Activated naive CD4-positive, alpha-beta T cell treated with anti-CD3 and anti-CD28 coated beads, Interleukin-2, amount 50 U/mL, for 72 hours (primary cell): ENCODE measurements around the gene CBX7. TPM values are rescaled to one million over a fixed set of nuclear protein-coding genes. Genes with fewer than 3 reads are reported as not detected.
"Not testable (repeated sequence)": the region's sequence is repeated elsewhere in the genome, so short reads cannot be mapped to it uniquely, and the experiment has no call there.

Experiments
- ATAC-seq, 2 donors: fragments of 150-1000 bp; cut with Tn5 transposase; 2 replicates each; pipeline ENCODE4 v1.10.0; 2021; ENCODE audit warnings: mild to moderate bottlenecking in 2 of 2, moderate library complexity in 2 of 2
- DNase-seq, 2 donors: peaks; one replicate each; pipeline ENCODE4 v3.0.0; 2021 to 2022; ENCODE audit warnings: low spot score in 2 of 2
- H3K27ac Mint-ChIP-seq, 2 donors: one replicate each; pipeline ENCODE4 v1.8.0; 2022; ENCODE audit warnings: mild to moderate bottlenecking in 2 of 2, mixed read lengths in 2 of 2
- H3K36me3 Mint-ChIP-seq, 2 donors: one replicate each; pipeline ENCODE4 v1.8.0; 2022; ENCODE audit warnings: mixed read lengths in 2 of 2
- H3K9me3 Mint-ChIP-seq, 2 donors: one replicate each; pipeline ENCODE4 v1.8.0; 2022; ENCODE audit warnings: mixed read lengths in 2 of 2
- total RNA-seq, 2 donors: library from RNA; stranded (reverse); gene quantifications; one replicate each; pipeline ENCODE4 v1.2.3, GENCODE V29; 2022

CBX7 gene
- total RNA-seq, 2 donors from 2014 or later = 25.0 to 43.8 TPM

DNA sequence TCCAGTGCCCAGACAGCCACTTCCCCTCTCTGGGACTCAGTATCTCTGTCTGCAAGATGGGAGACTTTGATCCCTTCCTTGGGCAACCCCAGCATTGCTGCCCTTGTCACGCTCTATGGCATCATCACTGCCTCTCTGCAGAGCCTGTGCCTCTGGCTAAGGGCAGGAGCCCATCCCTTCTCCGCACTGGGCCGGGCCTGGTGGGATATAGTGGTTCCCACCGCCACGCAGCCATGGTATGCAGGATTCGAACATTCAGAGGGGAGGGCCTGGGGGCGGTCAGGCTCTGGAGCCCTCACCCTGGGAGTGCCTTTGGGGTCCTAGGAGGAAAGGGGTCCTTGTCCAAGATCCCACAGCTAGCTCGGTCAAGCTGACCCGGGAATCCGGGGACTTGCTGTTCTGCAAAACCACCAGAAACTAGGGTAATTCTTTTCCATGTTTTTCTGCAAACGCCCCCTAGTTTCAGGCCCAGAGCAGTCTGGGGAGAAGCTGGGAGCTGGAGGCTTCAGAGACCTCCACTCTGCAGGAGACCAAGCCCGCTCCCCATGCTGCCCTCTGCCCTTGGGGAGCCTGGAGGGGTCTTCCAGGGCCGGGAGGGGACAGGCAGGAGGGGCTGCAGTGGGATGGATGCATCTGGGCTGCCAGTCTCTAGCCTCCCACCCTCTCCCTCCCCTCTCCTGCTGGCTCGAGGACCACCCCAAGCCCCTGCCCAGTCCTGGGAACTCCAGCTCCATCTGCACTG is 24.4 kb upstream of the CBX7 start:
- H3K27ac Mint-ChIP-seq = no peak overlapping the region
- ATAC-seq (no peak), DNase-seq (no peak)
- H3K36me3 Mint-ChIP-seq = peaks cover 6% of the 10 kb centered on the region in 2 donors
- peaks cover under 1 to 4% of the 10 kb centered on the region in 2 donors for H3K9me3 Mint-ChIP-seq

- Mint-ChIP-seq H3K27ac (no peak overlapping the region), H3K36me3 (peaks cover 3 to 6% of the 10 kb centered on the region in 2 donors), H3K9me3 (peaks cover 0 to 4% of the 10 kb centered on the region in 2 donors)
- no peak for DNase-seq
- ATAC-seq = no peak
These were observed 23.7 kb upstream of the CBX7 start for GRCh38 chr22:39176143-39176713.

- DNase-seq = peak in 1 of 2 donors; percentile 50
- Mint-ChIP-seq H3K9me3 (peaks cover 0 to 1% of the 10 kb centered on the region in 2 donors), H3K36me3 (peaks cover 0 to under 1% of the 10 kb centered on the region in 2 donors), H3K27ac (no peak overlapping the region)
- ATAC-seq = no peak
These were observed 23.1 kb upstream of the CBX7 start for GRCh38 chr22:39175353-39176142.

- ATAC-seq (no peak), DNase-seq (peak; percentile 41 to 55)
- Mint-ChIP-seq H3K36me3 (no peaks in the 10 kb centered on the region), H3K27ac (peak overlapping the region; percentile 0 to 31), H3K9me3 (no peaks in the 10 kb centered on the region)
These were observed 22.2 kb upstream of the CBX7 start for GRCh38 chr22:39174498-39175352.

GRCh38 chr22:39173787-39174497 is 21.5 kb upstream of the CBX7 start:
- H3K9me3 Mint-ChIP-seq = no peaks in the 10 kb centered on the region
- ATAC-seq (peak; percentile 33 to 63), DNase-seq (peak in 1 of 2 donors; percentile 62)
- no peaks in the 10 kb centered on the region for H3K36me3 Mint-ChIP-seq
- H3K27ac Mint-ChIP-seq = peak overlapping the region; percentile 0 to 31

DNA sequence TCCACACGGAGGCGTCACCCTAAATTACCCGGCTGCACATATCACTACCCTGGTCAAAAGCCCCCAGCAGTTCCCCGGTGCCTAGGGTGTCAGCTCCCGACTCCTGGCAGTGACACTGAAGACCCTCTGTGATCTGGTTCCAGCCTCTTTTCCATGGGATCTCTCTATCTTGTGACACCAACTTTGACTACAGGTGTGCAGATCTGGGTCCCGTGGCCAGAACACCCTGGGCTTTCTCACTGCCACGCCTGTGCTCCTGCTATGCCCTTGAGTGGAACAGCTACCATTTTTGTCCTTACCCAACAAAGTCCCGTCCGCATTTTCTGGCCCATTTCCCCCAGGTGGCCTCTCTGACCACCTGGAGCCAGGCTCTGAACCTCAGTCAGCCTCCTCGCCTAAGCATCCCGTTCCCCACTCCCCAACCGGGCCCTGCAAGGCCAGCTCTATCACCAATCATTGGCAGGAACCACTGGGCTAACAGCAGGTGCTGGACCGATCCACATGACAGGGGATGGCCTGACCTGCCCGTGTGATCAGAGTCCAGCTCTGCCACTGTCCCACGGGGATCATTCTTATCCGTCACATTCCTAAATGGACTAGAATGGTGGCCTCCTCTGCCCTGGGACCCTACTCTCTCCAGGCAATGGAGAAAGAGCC is 20.7 kb upstream of the CBX7 start:
- H3K27ac Mint-ChIP-seq = peak overlapping the region; percentile 2 to 31

GRCh38 chr22:39172265-39173049 is 20.0 kb upstream of the CBX7 start:
- not testable (repeated sequence) for H3K9me3 Mint-ChIP-seq, ATAC-seq, H3K36me3 Mint-ChIP-seq, H3K27ac Mint-ChIP-seq
- peak in 1 of 2 donors; percentile 11 for DNase-seq

More for the DNA sequence above, 20.7 kb upstream of the CBX7 start:
- no peak for ATAC-seq
- peak in 1 of 2 donors; percentile 45 for DNase-seq
- Mint-ChIP-seq H3K36me3 (no peaks in the 10 kb centered on the region), H3K9me3 (no peaks in the 10 kb centered on the region)

DNA sequence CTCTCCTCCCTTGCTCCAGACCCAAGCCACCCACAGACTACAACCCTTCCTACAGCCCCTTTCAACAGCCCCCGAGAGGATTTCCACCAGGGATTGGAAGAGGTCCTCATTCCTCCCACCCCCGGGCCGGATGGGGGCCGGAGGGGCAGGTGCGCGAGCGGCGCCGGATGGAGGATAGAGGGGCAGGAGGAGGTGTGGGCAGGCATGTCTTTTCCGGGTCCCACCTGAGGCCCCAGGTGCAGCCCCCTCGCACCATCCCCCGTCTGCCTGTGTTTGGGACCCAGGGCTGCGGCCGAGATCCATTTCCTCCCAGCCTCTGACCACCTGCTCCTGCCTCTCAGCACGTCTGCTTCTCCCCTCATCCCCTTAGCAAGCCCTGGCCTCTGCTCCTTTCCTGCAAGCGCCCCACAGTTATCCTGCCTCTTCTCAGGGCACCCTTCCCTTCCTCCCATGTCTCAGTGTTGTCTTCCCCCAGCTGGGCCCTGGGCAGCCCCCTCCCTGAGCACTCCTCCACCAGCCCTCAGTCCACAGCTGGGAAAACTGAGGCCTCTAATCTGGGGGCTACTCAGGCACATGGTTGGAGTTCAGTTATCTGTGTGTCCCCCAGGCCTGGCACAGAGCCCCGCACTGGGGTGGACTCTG is 19.3 kb upstream of the CBX7 start:
- H3K9me3 Mint-ChIP-seq = no peaks in the 10 kb centered on the region
- no peak overlapping the region for H3K27ac Mint-ChIP-seq
- ATAC-seq = no peak
- H3K36me3 Mint-ChIP-seq = no peaks in the 10 kb centered on the region
- peak in 1 of 2 donors; percentile 53 for DNase-seq

DNA sequence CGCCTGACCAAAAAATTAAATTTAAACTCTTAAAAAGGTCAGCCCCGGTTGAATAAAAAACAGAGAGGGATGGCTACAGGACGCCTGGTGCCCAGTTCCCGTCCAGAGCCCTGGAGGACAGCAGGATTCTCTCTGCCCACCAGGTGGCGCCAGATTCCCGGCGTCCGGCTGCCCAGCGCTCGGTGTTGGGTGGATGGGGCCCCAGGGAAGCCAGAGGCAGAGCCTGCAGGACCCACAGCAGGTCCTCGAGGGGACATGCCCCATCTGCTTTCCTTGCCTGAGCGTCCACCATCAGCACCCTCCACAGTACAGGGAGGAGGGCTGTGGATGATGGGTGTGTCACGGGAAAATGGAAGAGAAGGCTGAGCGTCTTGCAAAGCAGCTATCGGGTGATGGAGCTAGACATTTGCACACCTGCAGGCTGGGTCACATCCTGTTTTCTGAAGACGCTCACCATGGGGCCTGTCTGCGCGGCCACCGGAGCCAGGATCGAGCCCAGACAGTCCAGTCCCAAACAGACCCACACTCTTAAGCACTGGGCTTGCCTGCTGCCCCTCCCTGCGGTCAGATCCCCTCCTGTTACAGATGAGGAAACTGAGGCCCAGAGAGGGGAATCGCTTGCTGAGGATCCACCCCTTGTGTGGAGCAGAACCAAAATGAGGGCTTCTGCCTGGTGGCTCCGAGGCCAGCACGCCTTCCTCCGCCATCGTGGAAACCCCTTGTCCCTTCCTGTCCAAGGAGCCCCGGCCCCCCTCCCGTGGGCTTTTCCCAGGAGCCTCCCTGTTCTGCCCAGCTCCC is 18.5 kb upstream of the CBX7 start:
- Mint-ChIP-seq H3K36me3 (no peaks in the 10 kb centered on the region), H3K9me3 (no peaks in the 10 kb centered on the region), H3K27ac (peak overlapping the region in 1 of 2 donors; percentile 33)
- ATAC-seq (peak; percentile 89 to 93), DNase-seq (peak; percentile 87 to 93)

GRCh38 chr22:39169797-39170466 is 17.5 kb upstream of the CBX7 start:
- ATAC-seq (no peak), DNase-seq (peak in 1 of 2 donors; percentile 48)
- Mint-ChIP-seq H3K36me3 (no peaks in the 10 kb centered on the region), H3K27ac (no peak overlapping the region), H3K9me3 (no peaks in the 10 kb centered on the region)

DNA sequence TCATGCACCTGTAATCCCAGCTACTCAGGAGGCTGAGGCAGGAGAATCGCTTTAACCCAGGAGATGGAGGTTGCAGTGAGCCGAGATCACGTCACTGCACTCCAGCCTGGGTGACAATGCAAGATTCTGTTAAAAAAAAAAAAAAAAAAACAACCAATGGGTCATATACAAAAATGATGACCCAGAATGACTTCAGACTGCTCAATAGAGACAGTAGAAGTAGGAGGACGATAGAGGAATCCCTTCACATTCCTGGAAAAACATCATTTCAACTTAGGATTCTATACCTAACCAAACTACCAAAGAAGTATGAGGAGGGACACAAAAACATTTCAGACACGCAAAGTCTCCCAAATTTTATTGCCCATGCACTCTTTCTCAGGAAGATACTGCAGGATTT is 14.1 kb upstream of the CBX7 start:
- Mint-ChIP-seq H3K36me3 (no peaks in the 10 kb centered on the region), H3K27ac (no peak overlapping the region), H3K9me3 (no peaks in the 10 kb centered on the region)
- DNase-seq = no peak
- no peak for ATAC-seq

DNA sequence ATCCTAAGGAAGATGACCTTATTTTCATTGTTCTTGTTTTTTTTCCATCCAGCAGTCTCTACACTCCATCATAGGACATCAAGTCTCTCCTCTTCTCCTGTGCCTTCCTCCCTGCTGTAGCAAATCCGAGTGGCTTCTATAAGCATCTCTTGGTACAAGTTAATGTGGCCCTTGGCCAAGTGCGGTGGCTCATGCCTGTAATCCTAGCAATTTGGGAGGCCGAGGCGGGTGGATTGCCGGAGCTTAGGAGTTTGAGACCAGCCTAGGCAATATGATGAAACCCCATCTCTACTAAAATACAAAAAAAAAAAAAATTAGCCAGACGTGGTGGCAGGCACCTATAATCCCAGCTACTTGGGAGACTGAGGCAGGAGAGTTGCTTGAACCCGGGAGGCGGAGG is 3.6 kb upstream of the CBX7 start:
- H3K9me3 Mint-ChIP-seq, H3K36me3 Mint-ChIP-seq, DNase-seq, ATAC-seq, H3K27ac Mint-ChIP-seq: not testable (repeated sequence)

- H3K9me3 Mint-ChIP-seq = no peaks in the 10 kb centered on the region
- no peak overlapping the region for H3K27ac Mint-ChIP-seq
- peaks cover 0 to 7% of the 10 kb centered on the region in 2 donors for H3K36me3 Mint-ChIP-seq
- ATAC-seq (no peak), DNase-seq (no peak)
These were observed 2.9 kb upstream of the CBX7 start for GRCh38 chr22:39155421-39155820.
